Right renal pelvis (tissue), 4 donors: ENCODE measurements around the gene CDK17. TPM values are rescaled to one million over a fixed set of nuclear protein-coding genes. Genes with fewer than 3 reads are reported as not detected.
"Not testable (repeated sequence)": the region's sequence is repeated elsewhere in the genome, so short reads cannot be mapped to it uniquely, and the experiment has no call there.

ENCODE experiments used
- DNase-seq, 4 donors: peaks; one replicate each; pipeline ENCODE4 v3.0.0-alpha.2; 2013; ENCODE audit warnings: low read depth in 4 of 4, low spot score in 3 of 4, missing footprints in 1 of 4
- polyA plus RNA-seq, 4 donors: library from polyadenylated mRNA; unstranded; fragments of 120-200 nt; gene quantifications; one replicate each; pipeline ENCODE4 v1.2.1, GENCODE V29; 2013; ENCODE audit not compliant: insufficient read length in 4 of 4

The CDK17 gene
- polyA plus RNA-seq, 4 donors: 33.3 to 41.2 (median 40.3) TPM

GRCh38 chr12:96326628-96327227, 73.5 kb downstream of the CDK17 start:
- no peak for DNase-seq

- DNase-seq: no peak
Measured at GRCh38 chr12:96323906-96324305, 76.3 kb downstream of the CDK17 start.

- DNase-seq: no peak
Measured at GRCh38 chr12:96322720-96323119, 77.5 kb downstream of the CDK17 start.

GRCh38 chr12:96321941-96322340, 78.3 kb downstream of the CDK17 start:
- DNase-seq: no peak

- not testable (repeated sequence) for DNase-seq
Measured at GRCh38 chr12:96317801-96318200, 82.4 kb downstream of the CDK17 start.

- DNase-seq: not testable (repeated sequence)
Measured at GRCh38 chr12:96315741-96316481, 84.3 kb downstream of the CDK17 start.

- DNase-seq: no peak
Measured at GRCh38 chr12:96314723-96315122, 85.5 kb downstream of the CDK17 start.

GRCh38 chr12:96313606-96314005, 86.6 kb downstream of the CDK17 start:
- no peak for DNase-seq

- DNase-seq: no peak
Measured at GRCh38 chr12:96311191-96311590, 89.0 kb downstream of the CDK17 start.

- DNase-seq: no peak
Measured at GRCh38 chr12:96310067-96310466, 90.2 kb downstream of the CDK17 start.

GRCh38 chr12:96308881-96309280, 91.4 kb downstream of the CDK17 start:
- no peak for DNase-seq

GRCh38 chr12:96305665-96306064, 94.6 kb downstream of the CDK17 start:
- no peak for DNase-seq

GRCh38 chr12:96303653-96304052, 96.6 kb downstream of the CDK17 start:
- DNase-seq: no peak

GRCh38 chr12:96302687-96303310, 97.4 kb downstream of the CDK17 start:
- DNase-seq: no peak

- no peak for DNase-seq
Measured at GRCh38 chr12:96301732-96302131, 98.5 kb downstream of the CDK17 start.

GRCh38 chr12:96300064-96300463, 100.2 kb downstream of the CDK17 start:
- DNase-seq: no peak

GRCh38 chr12:96297504-96297903, 102.7 kb downstream of the CDK17 start:
- no peak for DNase-seq

GRCh38 chr12:96295532-96296160, 104.6 kb downstream of the CDK17 start:
- DNase-seq: no peak

GRCh38 chr12:96294831-96295230, 105.4 kb downstream of the CDK17 start:
- DNase-seq: no peak

- DNase-seq: no peak
Measured at GRCh38 chr12:96293093-96293492, 107.1 kb downstream of the CDK17 start.

- DNase-seq: no peak
Measured at GRCh38 chr12:96289067-96289466, 111.2 kb downstream of the CDK17 start.
